Endometrial microvascular endothelial cells (primary cell): Measurements from ENCODE around the gene COX14. TPM values are rescaled to one million over a fixed set of nuclear protein-coding genes. Genes with fewer than 3 reads are reported as not detected.
"Not testable (repeated sequence)": the region's sequence is repeated elsewhere in the genome, so short reads cannot be mapped to it uniquely, and the experiment has no call there.

ENCODE experiments used
- in situ Hi-C: cut with HindIII; loops from 2 replicates; pipeline ENCODE4 v1.10.0; 2017; ENCODE audit warnings: low sequenced_read_pairs, low pct_unique_long_range_greater_than_20kb; ENCODE audit errors: inconsistent ontology term
- total RNA-seq: library from RNA; depleted of rRNA; stranded (reverse); fragments of >200 nt; gene quantifications from one replicate; pipeline ENCODE4 v1.2.3, GENCODE V29; 2015; ENCODE audit errors: inconsistent ontology term

COX14 gene
- total RNA-seq, 1 donor from 2014 or later = 62.3 TPM

DNA sequence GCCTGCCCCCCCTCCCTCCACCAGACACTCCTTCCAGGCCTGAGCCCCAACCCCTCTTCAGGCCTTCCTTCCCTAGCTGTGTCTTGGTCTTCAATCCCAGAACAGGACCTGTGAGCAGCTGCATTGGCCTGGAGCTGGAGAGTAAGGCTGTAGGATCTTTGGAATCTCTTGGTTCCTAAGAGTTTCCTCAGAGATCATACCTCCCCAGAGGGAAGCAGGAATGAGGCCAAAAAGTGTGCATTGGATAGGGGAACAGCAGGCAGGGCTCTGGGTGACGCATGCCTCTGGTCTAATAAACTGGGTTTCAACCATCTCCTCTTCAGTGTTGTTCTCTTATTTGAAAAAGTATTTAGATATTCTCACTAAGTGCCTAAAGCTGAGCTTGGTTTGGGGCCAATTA is 28.7 kb upstream of the COX14 start:
- in situ Hi-C loops = no loop called here

DNA sequence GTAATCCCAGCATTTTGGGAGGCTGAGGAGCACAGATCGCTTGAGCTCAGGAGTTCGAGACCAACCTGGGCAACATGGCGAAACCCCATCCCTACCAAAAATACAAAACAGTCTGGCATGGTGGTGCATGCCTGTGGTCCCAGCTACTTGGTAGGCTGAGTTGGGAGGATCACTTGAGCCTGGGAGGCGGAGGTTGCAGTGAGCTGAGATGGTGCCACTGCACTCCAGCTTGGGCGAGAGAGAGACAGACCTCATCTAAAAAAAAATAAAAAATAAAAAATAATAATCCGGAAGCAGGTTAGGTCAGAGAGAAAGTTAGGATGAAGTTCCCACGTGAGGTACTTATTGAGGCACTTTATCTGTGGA is 27.6 kb upstream of the COX14 start:
- in situ Hi-C loops = not testable (repeated sequence)

DNA sequence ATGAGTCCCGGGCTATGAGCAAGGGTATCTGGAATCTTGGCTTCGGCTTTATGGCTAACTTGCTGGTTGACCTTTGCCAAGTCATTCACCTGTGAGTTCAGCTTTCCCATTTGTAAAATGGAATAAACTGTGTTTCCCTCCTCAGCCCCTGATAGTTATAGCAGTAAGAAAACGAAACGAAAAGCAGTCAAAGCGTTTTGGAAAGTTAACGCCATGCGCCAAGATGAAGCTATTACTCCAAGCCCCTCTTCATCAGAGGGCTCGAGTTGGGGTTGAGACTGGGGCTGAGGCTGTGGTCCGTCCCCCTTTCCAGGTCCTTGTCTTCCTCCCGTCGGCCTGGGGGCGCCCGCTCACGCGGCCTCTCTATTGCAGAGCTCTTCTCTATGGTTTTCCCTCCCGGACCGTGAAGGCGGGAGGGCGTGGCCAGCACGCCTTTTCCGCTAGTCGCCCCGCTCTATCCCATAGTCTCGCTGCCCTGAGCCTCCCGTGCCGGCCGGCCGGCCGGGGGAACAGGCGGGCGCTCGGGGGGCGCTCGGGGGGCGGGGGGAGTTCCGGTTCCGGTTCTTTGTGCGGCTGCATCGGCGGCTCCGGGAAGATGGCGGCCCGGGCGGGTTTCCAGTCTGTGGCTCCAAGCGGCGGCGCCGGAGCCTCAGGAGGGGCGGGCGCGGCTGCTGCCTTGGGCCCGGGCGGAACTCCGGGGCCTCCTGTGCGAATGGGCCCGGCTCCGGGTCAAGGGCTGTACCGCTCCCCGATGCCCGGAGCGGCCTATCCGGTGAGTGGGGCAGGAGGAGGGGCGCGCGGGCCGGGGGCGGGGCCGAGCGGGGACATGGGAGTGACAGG is 27.0 kb upstream of the COX14 start, which contains the start of gene SMARCD1:
Gene SMARCD1 (plus strand): TSS at position 568 of the 840 bp plus-strand sequence. CDS start 28 bp downstream, at position 596.
- in situ Hi-C loops = no loop called here

DNA sequence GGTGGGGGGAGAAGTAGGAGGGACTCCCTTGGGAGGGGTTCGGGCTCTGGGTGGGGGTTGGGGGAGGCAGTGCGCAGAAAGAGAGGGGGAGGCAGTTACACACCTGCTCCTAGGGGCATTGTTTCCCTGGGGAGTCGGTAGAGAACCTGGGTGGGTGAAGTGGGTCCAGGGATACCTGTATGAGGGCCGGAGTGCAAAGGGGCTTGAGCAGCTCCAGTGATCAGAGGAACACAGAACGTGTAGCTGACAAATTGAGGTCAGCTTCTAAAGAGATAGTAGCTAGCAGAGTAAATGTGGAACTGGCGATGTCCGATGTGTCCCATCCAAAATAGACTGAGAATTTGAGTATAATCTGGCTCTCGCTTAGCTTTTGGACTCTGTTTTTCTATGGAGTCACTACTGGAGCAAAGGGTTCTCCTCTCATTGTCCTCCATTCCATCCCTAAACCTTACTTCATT is 26.4 kb upstream of the COX14 start:
- in situ Hi-C loops = no loop called here

DNA sequence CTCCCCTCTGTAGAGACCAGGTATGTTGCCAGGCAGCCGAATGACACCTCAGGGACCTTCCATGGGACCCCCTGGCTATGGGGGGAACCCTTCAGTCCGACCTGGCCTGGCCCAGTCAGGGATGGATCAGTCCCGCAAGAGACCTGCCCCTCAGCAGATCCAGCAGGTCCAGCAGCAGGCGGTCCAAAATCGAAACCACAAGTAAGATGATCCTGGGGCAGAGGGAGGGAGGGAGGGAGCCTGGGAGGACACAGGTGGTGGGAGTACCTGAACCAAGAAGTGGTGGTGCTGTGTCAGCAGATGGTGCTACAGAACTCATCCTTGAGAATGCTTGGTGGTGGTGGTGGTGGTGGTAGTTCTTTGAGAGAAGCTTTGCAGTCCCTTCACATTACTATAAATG is 25.9 kb upstream of the COX14 start:
- in situ Hi-C loops = no loop called here

DNA sequence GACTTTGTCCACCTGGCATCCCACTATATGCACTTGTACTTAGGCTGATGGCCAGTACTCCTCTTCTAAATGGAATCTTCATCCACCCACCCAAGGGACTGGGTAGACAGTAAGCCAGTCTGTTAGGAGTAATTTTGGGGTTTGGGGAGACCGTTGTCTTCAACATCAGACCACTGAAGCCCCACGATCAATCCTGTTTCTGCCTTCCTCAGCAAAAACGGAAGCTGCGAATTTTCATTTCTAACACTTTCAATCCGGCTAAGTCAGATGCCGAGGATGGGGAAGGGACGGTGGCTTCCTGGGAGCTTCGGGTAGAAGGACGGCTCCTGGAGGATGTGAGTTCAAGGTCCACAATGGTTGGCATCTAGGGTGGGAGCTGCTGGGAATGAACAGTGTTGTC is 24.9 kb upstream of the COX14 start:
- in situ Hi-C loops = no loop called here

DNA sequence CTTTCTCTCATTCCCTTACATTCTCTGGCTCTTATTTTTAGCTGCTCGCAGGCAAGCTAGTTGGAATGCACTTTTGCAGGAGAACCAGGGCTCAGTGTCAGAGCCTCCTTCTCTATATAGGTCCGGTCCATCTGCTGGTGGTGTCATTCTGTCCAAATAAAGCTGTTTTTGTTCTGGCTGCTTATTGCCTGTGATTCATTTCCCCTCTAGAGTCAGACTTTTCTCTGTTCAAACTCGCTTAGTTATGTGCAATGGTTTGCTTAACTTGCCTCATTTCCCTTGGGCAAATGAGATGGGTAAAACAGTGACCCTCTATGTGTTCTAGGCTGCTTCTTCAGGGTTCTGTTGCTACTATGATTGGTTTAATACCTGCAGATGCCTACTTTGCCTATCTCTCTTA is 24.0 kb upstream of the COX14 start:
- in situ Hi-C loops = no loop called here

DNA sequence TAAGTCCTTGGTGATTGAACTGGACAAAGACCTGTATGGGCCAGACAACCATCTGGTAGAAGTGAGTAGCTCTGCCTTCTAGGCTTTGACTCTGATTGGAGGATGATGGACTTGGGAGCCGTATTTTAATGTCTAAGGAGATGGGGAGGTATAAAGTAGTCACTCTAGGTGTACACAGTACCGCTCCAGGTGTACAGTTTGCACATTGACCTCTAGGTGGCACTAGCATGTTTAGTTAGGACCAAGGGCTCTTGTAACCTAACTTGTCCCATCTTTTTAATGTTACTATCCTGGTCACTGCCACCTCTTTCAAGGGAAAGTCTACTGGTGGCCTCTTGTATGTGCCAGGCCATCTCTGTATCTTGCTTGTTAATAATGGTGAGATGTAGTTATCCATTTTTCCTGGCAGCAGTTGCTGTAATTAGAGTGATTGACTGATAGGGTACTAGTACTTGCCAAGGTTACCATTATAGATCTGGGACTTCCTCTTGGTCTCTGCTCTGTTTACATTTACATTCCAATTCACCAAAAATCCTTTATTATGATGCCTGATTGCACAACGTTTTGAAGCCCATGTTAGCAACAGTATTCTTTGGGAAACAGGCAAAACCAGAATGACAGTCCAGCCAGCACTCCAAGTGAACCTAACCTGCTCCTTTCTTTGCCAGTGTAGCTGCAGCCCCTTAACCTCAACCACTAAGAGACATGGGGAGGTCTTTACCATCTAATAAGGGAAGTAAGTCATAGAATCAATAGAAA is 23.3 kb upstream of the COX14 start:
- in situ Hi-C loops = no loop called here

DNA sequence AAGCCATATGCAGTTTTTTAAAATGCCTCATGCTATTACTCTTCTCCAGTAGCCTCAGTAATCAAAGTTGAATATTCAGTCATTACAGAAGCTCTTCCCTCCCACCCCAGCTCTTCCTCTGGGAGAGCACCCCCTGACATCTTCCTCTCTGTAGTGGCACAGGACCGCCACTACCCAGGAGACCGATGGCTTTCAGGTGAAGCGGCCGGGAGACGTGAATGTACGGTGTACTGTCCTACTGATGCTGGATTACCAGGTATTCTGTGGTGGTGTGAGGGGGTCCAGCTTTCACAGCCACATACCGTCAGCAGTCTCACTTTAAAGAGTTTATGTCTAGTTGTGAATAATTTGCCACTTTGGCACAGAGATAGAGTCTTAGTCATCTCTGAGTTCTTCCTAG is 22.3 kb upstream of the COX14 start:
- in situ Hi-C loops = no loop called here

DNA sequence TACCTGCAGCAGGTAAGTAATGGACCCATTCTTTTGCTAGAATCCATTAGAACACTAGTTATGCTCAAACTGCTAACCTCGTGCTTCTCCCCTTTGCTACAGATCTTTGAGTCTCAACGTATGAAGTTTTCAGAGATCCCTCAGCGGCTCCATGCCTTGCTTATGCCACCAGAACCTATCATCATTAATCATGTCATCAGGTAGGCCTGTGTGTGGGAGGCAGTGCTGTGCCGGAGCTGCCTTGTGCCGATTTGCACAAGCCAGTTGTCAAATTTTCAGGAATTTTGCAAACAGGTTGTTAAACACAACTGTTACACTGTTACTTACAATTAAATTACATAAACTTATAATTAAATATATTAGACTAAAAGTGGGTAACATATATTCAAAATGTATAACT is 21.6 kb upstream of the COX14 start:
- in situ Hi-C loops = no loop called here

DNA sequence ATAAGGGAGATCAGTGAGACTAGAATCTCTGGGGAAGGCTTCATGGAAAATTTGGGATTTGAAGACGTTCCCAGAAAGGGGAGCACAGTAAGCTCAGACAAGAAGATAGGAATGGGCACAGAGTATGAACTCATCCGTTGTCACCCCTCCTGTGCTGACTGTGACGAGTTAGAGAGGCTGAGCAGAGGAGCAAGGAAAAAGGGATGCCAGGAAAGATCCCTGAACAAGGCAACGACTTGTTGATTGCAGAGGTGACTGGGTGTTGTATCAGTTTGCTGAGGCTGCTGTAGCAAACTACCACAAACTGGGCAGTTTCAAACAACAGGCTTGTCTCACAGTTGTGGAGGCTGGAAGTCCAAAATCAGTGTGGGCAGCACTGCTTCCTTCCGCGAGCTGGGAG is 14.1 kb upstream of the COX14 start:
- in situ Hi-C loops = no loop called here

DNA sequence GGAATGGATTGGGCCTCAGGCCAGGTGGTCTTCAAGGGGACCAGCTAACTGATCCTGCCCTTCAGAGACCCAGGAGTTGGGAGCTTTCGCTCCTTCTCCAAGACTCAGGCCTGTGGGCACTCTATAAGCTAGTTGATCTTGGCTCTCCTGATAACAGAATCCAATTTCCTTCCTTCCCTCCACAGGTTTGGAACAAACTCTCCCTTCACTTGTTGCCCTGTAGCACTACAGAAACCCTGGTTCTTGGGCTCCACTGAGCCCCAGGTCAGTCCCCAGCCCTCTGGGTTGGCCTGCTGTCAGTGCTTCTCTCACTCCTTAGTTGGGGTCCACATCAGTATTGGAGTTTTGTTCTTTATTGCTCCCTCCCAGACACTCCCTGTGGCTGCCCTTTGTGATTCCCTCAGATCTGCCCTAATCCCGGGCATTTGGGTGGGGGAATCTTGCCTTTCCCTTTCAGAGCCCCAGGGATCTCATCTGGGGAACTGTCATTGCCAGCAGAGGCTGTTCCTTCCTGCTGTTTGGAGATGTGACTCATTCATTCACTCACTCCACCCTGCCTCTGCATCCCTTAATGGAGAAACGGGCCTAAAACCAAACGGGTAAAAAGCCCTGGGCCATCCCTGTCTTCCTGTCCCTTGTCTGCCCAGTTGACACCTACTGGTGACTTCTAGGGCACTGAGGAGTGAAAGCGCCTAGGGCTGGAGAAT is 12.6 kb upstream of the COX14 start:
- in situ Hi-C loops = no loop called here

DNA sequence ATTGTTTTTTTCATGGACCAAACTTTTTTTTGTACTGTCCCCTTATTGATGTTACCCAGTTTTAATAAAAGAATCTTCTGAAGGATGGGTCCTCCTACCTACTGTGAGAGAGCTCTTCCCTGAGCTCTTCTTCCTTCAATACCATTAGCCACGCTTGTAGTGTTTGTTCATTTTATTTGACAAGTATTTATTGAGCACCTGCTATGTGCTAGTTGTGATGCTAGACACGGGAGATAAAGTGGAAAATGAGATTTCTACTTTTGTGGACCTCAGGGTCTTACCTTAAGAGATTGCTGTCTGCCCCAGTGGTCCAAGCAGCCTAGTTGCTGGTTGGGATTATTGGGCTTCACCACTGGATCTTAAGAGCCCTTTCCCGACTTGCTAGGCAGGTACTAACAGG is 11.5 kb upstream of the COX14 start:
- in situ Hi-C loops = no loop called here

DNA sequence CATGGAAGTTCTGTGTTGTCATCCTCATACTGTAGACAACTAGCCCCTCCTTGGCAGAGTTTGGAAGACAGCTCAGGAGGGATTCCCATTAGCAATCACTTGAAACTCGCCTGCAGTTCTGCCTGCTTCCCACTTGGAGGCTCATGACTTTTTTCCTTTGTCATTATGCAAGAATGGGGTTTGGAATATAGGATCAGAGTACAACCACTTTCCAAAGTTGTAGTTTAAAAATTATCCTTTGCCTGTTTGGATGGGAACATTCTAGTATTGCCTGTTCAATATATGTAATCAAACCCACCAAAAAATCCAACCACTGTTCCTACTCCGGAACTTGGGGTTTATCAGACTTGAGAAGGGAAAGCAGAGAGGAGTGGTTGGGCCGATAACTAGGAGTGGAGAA is 10.4 kb upstream of the COX14 start:
- in situ Hi-C loops = no loop called here

DNA sequence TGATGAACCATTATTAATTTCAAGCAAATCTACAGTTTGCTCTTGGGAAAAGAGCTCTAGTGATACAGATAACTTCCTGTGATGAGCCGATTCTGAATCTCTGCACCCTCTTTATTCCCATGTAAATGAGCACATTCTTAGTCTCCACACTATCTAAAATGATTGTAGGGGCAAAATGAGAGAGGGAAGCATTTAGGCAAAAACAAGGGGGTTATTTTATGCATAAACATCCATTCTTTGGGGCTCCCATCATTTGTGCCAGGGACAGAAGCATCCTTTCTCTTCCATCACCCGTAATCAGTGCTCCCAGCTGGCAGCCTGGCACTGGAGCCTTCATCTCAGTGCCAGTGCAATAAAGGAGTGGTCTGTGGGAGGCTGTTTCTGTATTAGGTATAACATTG is 9.9 kb upstream of the COX14 start:
- in situ Hi-C loops = no loop called here

DNA sequence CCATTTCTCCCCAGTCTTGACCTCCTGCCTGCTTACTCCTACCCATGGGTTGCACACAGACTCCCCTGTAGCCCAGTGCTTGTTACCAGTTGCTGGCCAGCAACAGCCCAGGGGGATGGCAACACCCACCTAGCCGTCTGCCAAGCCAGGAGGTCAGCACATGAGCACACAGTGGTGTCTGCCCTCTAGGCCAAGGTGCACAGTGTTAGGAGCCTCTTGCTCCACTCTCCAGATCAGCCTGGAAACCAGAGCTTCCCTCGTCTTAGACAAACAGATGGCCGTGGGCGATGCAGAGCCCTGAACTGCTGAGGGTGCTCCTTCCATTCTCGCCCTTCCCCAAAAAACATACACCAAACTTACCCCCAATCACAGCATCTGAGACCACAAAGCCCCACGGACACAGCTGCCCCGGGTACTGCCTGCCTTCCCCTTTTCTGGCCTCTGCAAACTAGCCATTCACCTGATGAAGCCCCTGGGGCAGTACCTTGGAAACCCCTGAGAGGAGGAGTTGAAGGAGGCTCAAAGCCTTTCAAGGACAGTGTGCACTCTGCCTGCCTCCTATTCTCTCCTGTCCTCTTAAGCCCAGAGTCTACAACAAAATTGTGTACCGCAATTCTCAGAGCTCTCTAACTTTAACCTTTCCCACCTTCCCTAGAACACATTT is 9.3 kb upstream of the COX14 start:
- in situ Hi-C loops = no loop called here

DNA sequence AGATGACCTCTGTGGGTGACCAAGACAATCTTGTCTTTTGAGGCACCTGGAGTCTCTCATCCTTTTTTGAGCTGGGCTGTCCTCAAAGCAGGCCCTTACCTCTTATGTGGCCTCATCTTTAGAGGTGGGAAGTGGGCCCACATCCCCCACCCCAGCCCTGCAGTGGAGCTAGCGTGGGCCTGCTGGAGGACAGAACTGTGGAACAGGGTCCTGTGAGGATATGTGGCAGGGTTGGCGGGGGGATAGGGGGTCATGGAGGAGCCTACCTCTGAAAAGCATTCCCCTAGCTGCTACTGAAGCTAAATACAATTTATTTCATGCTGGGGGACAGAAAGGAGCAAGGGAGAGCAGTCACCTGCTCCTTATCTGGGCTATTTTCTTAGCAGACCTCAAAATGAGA is 8.7 kb upstream of the COX14 start:
- in situ Hi-C loops = no loop called here

DNA sequence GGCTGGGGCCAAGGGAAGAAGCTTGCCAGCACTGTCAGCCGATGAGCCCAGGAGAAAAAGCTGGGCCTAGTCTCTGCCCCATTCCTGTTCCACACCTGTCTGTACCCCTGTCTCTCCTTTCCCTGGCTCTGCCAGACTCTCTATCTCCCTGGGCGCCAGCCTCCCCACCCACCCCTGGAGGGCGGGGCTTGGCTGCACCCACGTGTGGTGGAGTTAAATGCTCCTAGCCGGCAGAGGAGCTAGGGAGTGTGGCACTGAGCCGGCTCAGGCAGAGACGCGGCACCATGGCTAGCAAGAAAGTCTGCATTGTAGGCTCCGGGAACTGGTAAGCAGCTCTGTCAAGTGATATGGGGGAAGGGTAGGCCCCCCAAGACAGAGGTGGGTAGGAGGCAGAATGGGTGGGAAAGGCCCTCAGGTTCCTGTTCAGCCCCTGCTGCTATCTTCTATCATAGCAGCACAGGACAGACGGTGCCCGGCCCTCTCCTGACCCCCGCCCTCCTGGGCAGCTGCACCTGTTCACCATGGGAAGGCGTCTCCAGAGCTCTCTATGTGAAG is 8.2 kb upstream of the COX14 start, which contains the start of gene GPD1:
Gene GPD1 (plus strand): TSS at position 242 of the 555 bp plus-strand sequence. CDS start 43 bp downstream, at position 285.
- in situ Hi-C loops = no loop called here
